DND-41 (cell line): ENCODE measurements around the gene MELTF.
"Not testable (repeated sequence)": the region's sequence is repeated elsewhere in the genome, so short reads cannot be mapped to it uniquely, and the experiment has no call there.

Experiments used
- ATAC-seq: fragments of 200-7000 bp; cut with Tn5 transposase; 3 replicates; pipeline ENCODE4 v1.9.1; 2021; ENCODE audit warnings: low read depth; ENCODE audit not compliant: insufficient read depth
- DNase-seq: peaks from one replicate; pipeline ENCODE4 v3.0.0-alpha.2; 2020
- H2AFZ ChIP-seq: 2 replicates; pipeline ENCODE4 v1.6.0; 2012; ENCODE audit warnings: low read depth, low read length
- H3K27ac ChIP-seq: 2 replicates; pipeline ENCODE4 v1.5.1; 2012; ENCODE audit warnings: low read length, inconsistent platforms
- H3K27me3 ChIP-seq: fragments of 200-600 bp; sonication (generic); 2 replicates; pipeline ENCODE4 v1.6.0; 2012; ENCODE audit warnings: low read length, mild to moderate bottlenecking, inconsistent platforms; ENCODE audit not compliant: insufficient read depth, poor library complexity
- H3K36me3 ChIP-seq: 2 replicates; pipeline ENCODE4 v1.5.1; 2012; ENCODE audit warnings: low read length, inconsistent platforms; ENCODE audit not compliant: insufficient read depth
- H3K4me1 ChIP-seq: 2 replicates; pipeline ENCODE4 v1.5.1; 2012; ENCODE audit warnings: mild to moderate bottlenecking, low read length; ENCODE audit not compliant: insufficient read depth
- H3K4me2 ChIP-seq: 2 replicates; pipeline ENCODE4 v1.6.0; 2012; ENCODE audit warnings: mild to moderate bottlenecking, moderate library complexity, low read length, inconsistent platforms; ENCODE audit not compliant: insufficient read depth
- H3K4me3 ChIP-seq, 2 experiments: fragments of 200-600 bp in 1 of 2; shearing (Covaris generic) in 1 of 2; 2 replicates each; pipeline ENCODE4 v1.5.1; 2012 to 2016; ENCODE audit warnings: inconsistent platforms in 2 of 2, low read length in 2 of 2, mild to moderate bottlenecking in 2 of 2, low read depth in 1 of 2, moderate library complexity in 1 of 2
- H3K79me2 ChIP-seq: 2 replicates; pipeline ENCODE4 v1.6.0; 2012; ENCODE audit warnings: low read length, inconsistent platforms; ENCODE audit not compliant: insufficient read depth
- H3K9ac ChIP-seq: 2 replicates; pipeline ENCODE4 v1.6.0; 2012; ENCODE audit warnings: low read depth, mild to moderate bottlenecking, inconsistent platforms, low read length, moderate library complexity
- H3K9me3 ChIP-seq: 2 replicates; pipeline ENCODE4 v1.5.1; 2012; ENCODE audit warnings: low read length, moderate library complexity, mild to moderate bottlenecking, inconsistent platforms; ENCODE audit not compliant: insufficient read depth, severe bottlenecking
- H4K20me1 ChIP-seq: 2 replicates; pipeline ENCODE4 v1.6.0; 2012; ENCODE audit warnings: low read length; ENCODE audit not compliant: insufficient read depth
- EZH2 ChIP-seq: IDR thresholded peaks from 3 replicates; pipeline ENCODE4 v1.6.1; 2012; ENCODE audit warnings: borderline replicate concordance, low read depth, mild to moderate bottlenecking, moderate library complexity, low read length, inconsistent platforms; ENCODE audit not compliant: severe bottlenecking
- TF ChIP-seq, protein P1 (sequence below): IDR thresholded peaks from 2 replicates; pipeline ENCODE4 v1.5.1; 2012; ENCODE audit warnings: borderline replicate concordance, low read length, moderate library complexity, mild to moderate bottlenecking; ENCODE audit not compliant: poor library complexity, severe bottlenecking; ENCODE audit errors: extremely low read depth

The MELTF gene

DNA sequence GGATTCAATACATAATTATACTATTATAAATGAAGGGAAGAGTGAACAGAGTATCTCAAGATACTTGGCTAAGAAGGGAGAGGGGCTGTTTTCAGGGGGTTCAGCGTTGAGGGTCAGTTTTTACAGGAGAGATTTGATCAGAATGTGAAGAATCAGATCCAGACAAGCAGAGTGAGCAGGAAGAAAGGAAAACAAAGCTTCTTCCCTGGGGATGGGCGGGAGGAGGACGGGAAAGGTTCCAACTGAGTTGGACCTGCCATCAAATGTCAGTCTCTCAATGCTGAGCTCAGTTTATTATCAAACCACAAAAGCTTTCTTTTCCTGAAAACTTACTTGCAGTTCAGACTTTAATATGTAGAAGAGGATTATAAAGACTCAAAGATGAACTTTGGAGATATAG is 6.0 kb upstream of the MELTF start:
- Histone ChIP-seq H3K4me2 (no peak overlapping the region), H3K4me1 (no peaks in the 10 kb centered on the region), H3K27ac (no peak overlapping the region), H4K20me1 (no peaks in the 10 kb centered on the region), H3K9me3 (no peaks in the 10 kb centered on the region), H3K36me3 (no peaks in the 10 kb centered on the region), H3K79me2 (no peaks in the 10 kb centered on the region), H3K9ac (no peak overlapping the region), H2AFZ (no peak overlapping the region), H3K27me3 (no peaks in the 10 kb centered on the region), H3K4me3 (no peak overlapping the region)
- TF ChIP-seq EZH2: no peak
- TF ChIP-seq, protein P1, sequence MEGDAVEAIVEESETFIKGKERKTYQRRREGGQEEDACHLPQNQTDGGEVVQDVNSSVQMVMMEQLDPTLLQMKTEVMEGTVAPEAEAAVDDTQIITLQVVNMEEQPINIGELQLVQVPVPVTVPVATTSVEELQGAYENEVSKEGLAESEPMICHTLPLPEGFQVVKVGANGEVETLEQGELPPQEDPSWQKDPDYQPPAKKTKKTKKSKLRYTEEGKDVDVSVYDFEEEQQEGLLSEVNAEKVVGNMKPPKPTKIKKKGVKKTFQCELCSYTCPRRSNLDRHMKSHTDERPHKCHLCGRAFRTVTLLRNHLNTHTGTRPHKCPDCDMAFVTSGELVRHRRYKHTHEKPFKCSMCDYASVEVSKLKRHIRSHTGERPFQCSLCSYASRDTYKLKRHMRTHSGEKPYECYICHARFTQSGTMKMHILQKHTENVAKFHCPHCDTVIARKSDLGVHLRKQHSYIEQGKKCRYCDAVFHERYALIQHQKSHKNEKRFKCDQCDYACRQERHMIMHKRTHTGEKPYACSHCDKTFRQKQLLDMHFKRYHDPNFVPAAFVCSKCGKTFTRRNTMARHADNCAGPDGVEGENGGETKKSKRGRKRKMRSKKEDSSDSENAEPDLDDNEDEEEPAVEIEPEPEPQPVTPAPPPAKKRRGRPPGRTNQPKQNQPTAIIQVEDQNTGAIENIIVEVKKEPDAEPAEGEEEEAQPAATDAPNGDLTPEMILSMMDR: no peak
- ATAC-seq (no peak), DNase-seq (no peak)

DNA sequence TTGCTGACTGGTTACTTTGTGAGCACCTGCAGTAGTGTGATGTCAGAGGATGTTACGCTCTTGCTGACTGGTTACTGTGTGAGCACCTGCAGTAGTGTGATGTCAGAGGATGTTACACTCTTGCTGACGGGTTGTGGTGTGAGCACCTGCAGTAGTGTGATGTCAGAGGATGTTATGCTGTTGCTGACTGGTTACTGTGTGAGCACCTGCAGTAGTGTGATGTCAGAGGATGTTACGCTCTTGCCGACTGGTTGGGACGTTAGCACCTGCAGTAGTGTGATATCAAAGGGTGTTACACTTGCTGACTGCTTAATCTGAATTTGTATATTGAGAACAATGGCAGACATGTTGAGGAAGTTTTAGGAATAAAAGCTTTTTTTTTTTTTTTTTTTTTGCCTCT is 5.2 kb upstream of the MELTF start:
- H2AFZ ChIP-seq, ATAC-seq, H3K4me3 ChIP-seq, H3K27ac ChIP-seq, H3K9me3 ChIP-seq, H3K79me2 ChIP-seq, H3K4me2 ChIP-seq, H3K27me3 ChIP-seq, DNase-seq, H4K20me1 ChIP-seq, H3K4me1 ChIP-seq, H3K9ac ChIP-seq, H3K36me3 ChIP-seq: not testable (repeated sequence)

DNA sequence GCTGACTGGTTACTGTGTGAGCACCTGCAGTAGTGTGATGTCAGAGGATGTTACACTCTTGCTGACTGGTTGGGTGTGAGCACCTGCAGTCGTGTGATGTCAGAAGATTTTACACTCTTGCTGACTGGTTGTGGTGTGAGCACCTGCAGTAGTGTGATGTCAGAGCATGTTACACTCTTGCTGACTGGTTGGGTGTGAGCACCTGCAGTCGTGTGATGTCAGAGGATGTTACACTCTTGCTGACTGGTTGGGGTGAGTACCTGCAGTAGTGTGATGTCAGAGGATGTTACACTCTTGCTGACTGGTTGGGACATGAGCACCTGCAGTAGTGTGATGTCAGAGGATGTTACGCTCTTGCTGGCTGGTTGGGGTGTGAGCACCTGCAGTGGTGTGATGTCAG is 4.1 kb upstream of the MELTF start:
- DNase-seq, H3K27me3 ChIP-seq, H3K4me2 ChIP-seq, H3K36me3 ChIP-seq, H3K9ac ChIP-seq, H3K4me3 ChIP-seq, H4K20me1 ChIP-seq, H3K27ac ChIP-seq, H3K79me2 ChIP-seq, H3K9me3 ChIP-seq, ATAC-seq, H2AFZ ChIP-seq: not testable (repeated sequence)
- H3K4me1 ChIP-seq: peaks cover 11% of the 10 kb centered on the region

DNA sequence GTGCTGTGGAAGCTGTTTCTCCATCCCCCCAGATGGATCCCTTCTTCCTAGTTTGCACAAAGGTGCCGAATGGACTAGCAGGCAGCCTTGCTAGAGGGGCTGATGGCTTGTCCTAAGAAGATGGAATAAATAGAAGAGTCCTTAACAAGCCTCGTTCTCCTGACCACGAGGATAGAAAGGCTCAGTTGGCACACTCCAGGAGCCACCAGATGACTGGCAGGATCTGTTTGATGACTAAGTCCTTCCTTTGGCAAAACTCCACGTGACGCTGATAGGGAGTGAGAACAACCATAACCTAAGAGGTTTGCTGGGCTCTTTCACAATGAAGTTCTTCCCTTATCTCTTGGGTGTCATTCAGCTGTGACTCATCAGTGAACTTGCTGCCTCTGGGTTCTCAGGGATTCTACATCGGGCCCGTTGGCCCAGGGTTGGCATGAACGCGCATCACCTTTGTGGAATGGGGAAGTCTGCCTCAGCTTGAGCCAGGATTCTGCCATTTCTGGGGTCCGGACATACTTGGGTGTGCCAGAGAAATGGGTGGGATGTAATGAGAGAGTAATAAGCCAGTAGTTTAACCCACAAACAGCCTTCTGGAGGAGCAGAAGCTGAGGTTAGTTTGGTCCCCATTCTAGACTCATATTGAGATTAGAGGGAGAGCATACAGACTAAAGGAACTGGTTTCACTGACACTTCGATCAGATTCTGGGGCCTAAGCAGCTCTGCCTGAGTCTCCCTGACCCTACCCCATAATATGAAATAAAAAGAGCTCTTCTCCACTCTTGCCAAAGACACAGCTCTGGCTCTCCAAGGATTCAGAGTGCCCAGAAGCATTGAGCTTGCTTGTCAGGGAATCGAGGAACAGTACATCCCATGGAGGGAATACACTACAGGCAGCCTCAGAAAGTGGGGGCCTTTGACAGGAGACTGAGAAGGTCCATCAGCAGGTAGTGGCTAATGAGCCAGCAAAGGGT is 2.0 kb upstream of the MELTF start:
- ATAC-seq: no peak
- H3K4me3 ChIP-seq: no peak overlapping the region
- TF ChIP-seq, protein P1: no peak
- no peak for TF ChIP-seq EZH2
- H3K27ac ChIP-seq: no peak overlapping the region
- H3K4me1 ChIP-seq: peaks cover 15% of the 10 kb centered on the region
- H3K79me2 ChIP-seq: peaks cover 3% of the 10 kb centered on the region; the same call in 1 of the 2 replicates
- H3K9ac ChIP-seq: no peak overlapping the region
- no peak for DNase-seq
- no peaks in the 10 kb centered on the region for H4K20me1 ChIP-seq
- no peaks in the 10 kb centered on the region; the same call in 1 of the 2 replicates for H3K36me3 ChIP-seq
- H2AFZ ChIP-seq: no peak overlapping the region
- no peaks in the 10 kb centered on the region for H3K27me3 ChIP-seq
- H3K4me2 ChIP-seq: no peak overlapping the region
- no peaks in the 10 kb centered on the region for H3K9me3 ChIP-seq
